Spleen (tissue), 11 donors: ENCODE measurements around the gene RALB. TPM values are rescaled to one million over a fixed set of nuclear protein-coding genes. Genes with fewer than 3 reads are reported as not detected.
A peak's percentile ranks its signal among the peaks of the same experiment; 100 is the strongest.

Experiments
- DNase-seq: peaks from one replicate; pipeline ENCODE4 v3.0.0-alpha.2; 2020
- H3K27ac ChIP-seq, 8 donors: fragments of 200-600 bp; sonication (generic) in 7 of 8; 1 replicate in 4 of 8; 2 replicates in 4 of 8; pipeline versions ENCODE4 v1.5.0 to v1.8.0; 2016 to 2021; ENCODE audit warnings: inconsistent platforms in 4 of 8, mild to moderate bottlenecking in 4 of 8, moderate library complexity in 1 of 8
- H3K27me3 ChIP-seq, 7 donors: fragments of 200-600 bp; sonication (generic) in 6 of 7; replicated peaks in 1 of 7; 1 replicate in 4 of 7; 2 replicates in 3 of 7; pipeline versions ENCODE4 v1.5.0 to v1.8.0; 2016 to 2021; ENCODE audit warnings: inconsistent platforms in 3 of 7, mild to moderate bottlenecking in 1 of 7
- H3K36me3 ChIP-seq, 6 donors: fragments of 200-600 bp; sonication (generic) in 5 of 6; 1 replicate in 4 of 6; 2 replicates in 2 of 6; pipeline versions ENCODE4 v1.5.0 to v1.8.0; 2016 to 2021; ENCODE audit warnings: inconsistent platforms in 2 of 6
- H3K4me1 ChIP-seq, 6 donors: fragments of 200-600 bp; sonication (generic) in 5 of 6; 1 replicate in 3 of 6; 2 replicates in 3 of 6; pipeline versions ENCODE4 v1.5.0 to v1.8.0; 2016 to 2021; ENCODE audit warnings: inconsistent platforms in 3 of 6
- H3K4me3 ChIP-seq, 8 donors: fragments of 200-600 bp; sonication (generic) in 7 of 8; 1 replicate in 4 of 8; 2 replicates in 4 of 8; pipeline versions ENCODE4 v1.5.0 to v1.8.0; 2016 to 2021; ENCODE audit warnings: inconsistent platforms in 4 of 8, mild to moderate bottlenecking in 4 of 8, moderate library complexity in 2 of 8
- H3K9me3 ChIP-seq, 8 donors: fragments of 200-600 bp; sonication (generic) in 7 of 8; 1 replicate in 4 of 8; 2 replicates in 4 of 8; pipeline versions ENCODE4 v1.5.0 to v1.8.0; 2016 to 2021; ENCODE audit warnings: inconsistent platforms in 4 of 8
- POLR2A ChIP-seq, 3 donors: fragments of 450-650 bp; IDR thresholded peaks; one replicate each; pipeline ENCODE4 v1.5.1; 2017; ENCODE audit warnings: antibody characterized with exemption in 3 of 3, mild to moderate bottlenecking in 1 of 3
- POLR2AphosphoS5 ChIP-seq, 3 donors: sonication (generic); formaldehyde crosslinking; IDR thresholded peaks; one replicate each; pipeline ENCODE4 v1.5.1; 2017; ENCODE audit warnings: antibody characterized with exemption in 3 of 3
- WGBS, 5 donors: extraction: QIAGEN DNeasy Blood & Tissue Kit in 3 of 5; methylation state at CpG; one replicate each; pipeline versions ENCODE4 v1.1.5 to v1.1.7; 2013 to 2018; 5-methylcytosine and 5-hydroxymethylcytosine counted together
- intact Hi-C: fragments of 100-400 bp; cut with DNase I; formaldehyde crosslinking; loops from one replicate; pipeline ENCODE4 v1.15.0; 2023; ENCODE audit warnings: low total_unique reads
- polyA plus RNA-seq, 3 donors: library from polyadenylated mRNA; stranded (reverse); fragments of 200-250 nt; gene quantifications; one replicate each; pipeline ENCODE4 v1.2.1, GENCODE V29; 2013
- total RNA-seq, 7 donors: library from RNA; depleted of rRNA in 3 of 7; stranded (reverse); fragments of >200 nt in 3 of 7; fragmentation: NEBNext Ultra II Directional in 4 of 7; extraction: Animal tissue kit (Norgen Biotek cat#: 25700) in 4 of 7; gene quantifications; one replicate each; pipeline versions ENCODE4 v1.1.0 to v1.2.1, GENCODE V29; 2016 to 2021
- TF ChIP-seq, protein P1 (sequence below), 11 experiments: fragments of 200-600 bp in 7 of 11; fragments of 450-650 bp in 4 of 11; sonication (generic) in 4 of 11; IDR thresholded peaks in 8 of 11; conservative IDR thresholded peaks in 3 of 11; 1 replicate in 7 of 11; 2 replicates in 4 of 11; pipeline versions ENCODE4 v1.4.0 to v1.8.0; 2016 to 2021; ENCODE audit warnings: antibody characterized with exemption in 11 of 11, inconsistent platforms in 4 of 11, mild to moderate bottlenecking in 1 of 11
- donor health status: healthy with polysubstance abuse.
- donor health status: DM: no; HTN: no; CAD: no; lungs with moderate emphysema.
- donor health status: DM: no; HTN: no; CAD: no.
- donor health status: Bipolar disorder and iron deficiency.
- donor health status: healthy.
- donor health status: DM: no; HTN: no; CAD: no.
- donor health status: DM: yes; HTN: yes; CAD: no.

Gene RALB
- total and polyA plus RNA-seq, 10 donors = 26.6 to 126 (median 79.5) TPM

DNA sequence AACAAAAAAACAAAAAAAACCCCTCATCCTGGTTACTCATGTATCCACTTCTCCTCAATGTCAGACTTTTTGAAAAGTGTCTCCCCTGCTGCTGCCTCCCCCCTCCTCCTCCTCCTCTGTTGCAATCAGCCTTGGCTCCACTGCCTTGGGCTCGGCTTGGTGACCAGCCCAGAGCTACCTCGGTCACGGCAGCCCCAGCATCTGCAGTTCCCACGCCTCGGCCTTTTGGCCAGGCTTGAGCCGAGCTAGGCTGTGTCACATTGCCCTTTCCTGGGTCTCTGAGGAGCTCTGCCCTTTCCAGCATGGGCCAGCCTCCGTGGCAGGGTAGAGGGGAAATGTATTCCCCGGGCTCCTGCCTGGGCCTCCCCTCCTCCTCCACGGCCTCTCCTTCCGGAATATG lies 70.6 kb downstream of the RALB start:
- DNase-seq = no peak
- Histone ChIP-seq H3K4me1 (peaks cover 0 to 25% (median 8%) of the 10 kb centered on the region in 6 donors), H3K27me3 (peaks cover 0 to 14% (median 0%) of the 10 kb centered on the region in 7 donors), H3K36me3 (no peaks in the 10 kb centered on the region), H3K9me3 (no peaks in the 10 kb centered on the region), H3K27ac (no peak overlapping the region), H3K4me3 (no peak overlapping the region)
- TF ChIP-seq, protein P1, sequence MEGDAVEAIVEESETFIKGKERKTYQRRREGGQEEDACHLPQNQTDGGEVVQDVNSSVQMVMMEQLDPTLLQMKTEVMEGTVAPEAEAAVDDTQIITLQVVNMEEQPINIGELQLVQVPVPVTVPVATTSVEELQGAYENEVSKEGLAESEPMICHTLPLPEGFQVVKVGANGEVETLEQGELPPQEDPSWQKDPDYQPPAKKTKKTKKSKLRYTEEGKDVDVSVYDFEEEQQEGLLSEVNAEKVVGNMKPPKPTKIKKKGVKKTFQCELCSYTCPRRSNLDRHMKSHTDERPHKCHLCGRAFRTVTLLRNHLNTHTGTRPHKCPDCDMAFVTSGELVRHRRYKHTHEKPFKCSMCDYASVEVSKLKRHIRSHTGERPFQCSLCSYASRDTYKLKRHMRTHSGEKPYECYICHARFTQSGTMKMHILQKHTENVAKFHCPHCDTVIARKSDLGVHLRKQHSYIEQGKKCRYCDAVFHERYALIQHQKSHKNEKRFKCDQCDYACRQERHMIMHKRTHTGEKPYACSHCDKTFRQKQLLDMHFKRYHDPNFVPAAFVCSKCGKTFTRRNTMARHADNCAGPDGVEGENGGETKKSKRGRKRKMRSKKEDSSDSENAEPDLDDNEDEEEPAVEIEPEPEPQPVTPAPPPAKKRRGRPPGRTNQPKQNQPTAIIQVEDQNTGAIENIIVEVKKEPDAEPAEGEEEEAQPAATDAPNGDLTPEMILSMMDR (IDR thresholded peaks at IDR 0.05 in 8 of 11, conservative IDR thresholded peaks at IDR 0.05 in 3 of 11) = no peak
- no peak for TF ChIP-seq POLR2A (IDR thresholded peaks at IDR 0.05)
- peak in 1 of 3 donors; percentile 11 for TF ChIP-seq POLR2AphosphoS5 (IDR thresholded peaks at IDR 0.05)
- intact Hi-C loops = no loop called here
- 69 to 81% (median 75%) methylated on average over 10 of the region's 10 CpGs for WGBS, 5 donors

DNA sequence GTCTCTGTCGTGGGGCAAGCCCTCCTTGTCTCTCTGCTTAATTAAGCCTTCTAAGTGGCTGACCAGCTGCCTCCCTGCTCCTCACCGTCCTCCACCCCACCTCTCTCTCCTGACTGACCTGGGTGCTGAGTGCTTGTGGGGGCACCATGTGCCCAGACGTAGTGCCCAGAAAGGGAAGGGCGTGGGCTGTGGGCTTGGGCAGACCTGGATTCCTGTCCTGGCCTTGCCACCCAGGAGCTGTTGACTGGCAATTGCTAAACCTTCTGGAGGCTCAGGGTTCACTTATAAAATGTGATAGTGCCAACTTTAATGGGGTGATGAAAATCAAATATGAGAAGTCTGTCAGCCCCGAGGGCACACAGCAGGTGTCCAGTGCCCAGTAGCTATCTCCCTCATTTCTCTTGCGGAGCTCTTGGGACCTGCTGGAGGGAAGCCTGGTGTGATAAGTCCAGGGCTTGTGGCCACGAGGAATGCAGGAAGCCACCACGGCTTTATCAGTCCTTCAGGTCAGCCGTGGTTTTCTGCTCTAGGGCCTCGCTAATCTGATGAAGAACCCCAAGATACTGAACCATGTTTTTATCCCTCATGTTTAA lies 71.3 kb downstream of the RALB start:
- Histone ChIP-seq H3K27me3 (peaks cover 0 to 14% (median 0%) of the 10 kb centered on the region in 7 donors), H3K9me3 (no peaks in the 10 kb centered on the region), H3K4me1 (peaks cover 0 to 19% (median 6%) of the 10 kb centered on the region in 6 donors), H3K36me3 (no peaks in the 10 kb centered on the region), H3K27ac (no peak overlapping the region), H3K4me3 (no peak overlapping the region)
- DNase-seq = no peak
- no peak for TF ChIP-seq POLR2AphosphoS5 (IDR thresholded peaks at IDR 0.05)
- TF ChIP-seq, protein P1 (IDR thresholded peaks at IDR 0.05 in 8 of 11, conservative IDR thresholded peaks at IDR 0.05 in 3 of 11) = no peak
- no peak for TF ChIP-seq POLR2A (IDR thresholded peaks at IDR 0.05)
- WGBS, 5 donors = 60 to 76% (median 71%) methylated on average over 10 of the region's 10 CpGs
- intact Hi-C loops = no loop called here

DNA sequence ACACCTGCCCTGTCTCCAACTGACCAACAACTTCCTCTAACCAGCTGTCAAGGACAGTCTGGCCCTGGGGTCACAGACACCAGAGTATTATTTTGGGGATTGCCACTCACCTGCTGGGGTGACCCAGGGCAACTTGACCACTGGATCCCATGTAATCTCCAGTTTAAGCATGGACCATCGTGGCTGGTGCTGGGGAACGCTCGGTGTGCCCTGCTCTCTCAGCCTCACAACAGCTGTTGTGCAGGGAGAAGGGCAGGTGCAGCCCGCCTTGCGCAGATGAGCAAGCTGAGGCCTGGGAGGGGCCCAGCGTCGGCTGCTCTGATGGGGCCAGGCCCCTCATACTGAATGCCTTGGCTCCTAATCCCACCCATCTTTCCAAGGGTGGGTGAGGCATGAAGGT lies 72.3 kb downstream of the RALB start:
- no peak for DNase-seq

DNA sequence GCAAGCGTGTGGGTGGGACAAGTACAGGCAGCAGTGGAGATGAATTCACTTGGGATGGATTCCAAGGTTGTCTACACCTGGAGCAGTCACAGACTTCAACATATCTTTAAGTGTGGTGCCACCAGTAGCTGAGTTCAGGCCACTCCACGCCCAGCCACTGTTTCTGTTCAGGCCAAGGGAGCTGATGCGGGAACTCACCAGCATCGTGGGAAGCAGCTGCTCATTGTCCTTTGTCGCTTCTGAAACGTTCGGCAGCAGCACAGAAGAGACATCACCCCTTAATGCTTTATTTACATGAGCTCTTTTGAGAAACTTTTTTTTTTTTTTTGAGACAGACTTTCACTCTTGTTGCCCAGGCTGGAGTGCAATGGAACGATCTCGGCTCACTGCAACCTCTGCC lies 73.4 kb downstream of the RALB start:
- no peaks in the 10 kb centered on the region for H3K36me3 ChIP-seq
- H3K27me3 ChIP-seq = peaks cover 0 to 32% (median 0%) of the 10 kb centered on the region in 7 donors
- H3K9me3 ChIP-seq = no peaks in the 10 kb centered on the region
- WGBS, 5 donors = 86 to 93% (median 89%) methylated on average over 9 of the region's 9 CpGs
- H3K4me1 ChIP-seq = no peaks in the 10 kb centered on the region
- no peak for DNase-seq
- intact Hi-C loops = no loop called here
- TF ChIP-seq, protein P1 (IDR thresholded peaks at IDR 0.05 in 8 of 11, conservative IDR thresholded peaks at IDR 0.05 in 3 of 11) = no peak
- TF ChIP-seq POLR2A (IDR thresholded peaks at IDR 0.05) (no peak), POLR2AphosphoS5 (IDR thresholded peaks at IDR 0.05) (no peak)
- no peak overlapping the region for H3K4me3 ChIP-seq
- H3K27ac ChIP-seq = no peak overlapping the region

More for the DNA sequence above, 72.3 kb downstream of the RALB start:
- intact Hi-C loops = no loop called here
- TF ChIP-seq, protein P1 (IDR thresholded peaks at IDR 0.05 in 8 of 11, conservative IDR thresholded peaks at IDR 0.05 in 3 of 11) = no peak
- TF ChIP-seq POLR2AphosphoS5 (IDR thresholded peaks at IDR 0.05) (no peak), POLR2A (IDR thresholded peaks at IDR 0.05) (no peak)
- Histone ChIP-seq H3K9me3 (no peaks in the 10 kb centered on the region), H3K4me1 (peaks cover 0 to 9% (median 1%) of the 10 kb centered on the region in 6 donors), H3K27ac (no peak overlapping the region), H3K27me3 (peaks cover 0 to 20% (median 0%) of the 10 kb centered on the region in 7 donors), H3K4me3 (no peak overlapping the region), H3K36me3 (no peaks in the 10 kb centered on the region)
- 86 to 96% (median 92%) methylated on average over 6 to 7 of the region's 7 CpGs for WGBS, 5 donors
